GM21367 (cell line): ENCODE measurements around the gene SLC11A1.

ENCODE experiments used
- ATAC-seq: cut with Tn5 transposase; IDR thresholded peaks from one replicate; pipeline ENCODE4 v1.9.1; 2021; ENCODE audit not compliant: unreplicated experiment

SLC11A1 gene

DNA sequence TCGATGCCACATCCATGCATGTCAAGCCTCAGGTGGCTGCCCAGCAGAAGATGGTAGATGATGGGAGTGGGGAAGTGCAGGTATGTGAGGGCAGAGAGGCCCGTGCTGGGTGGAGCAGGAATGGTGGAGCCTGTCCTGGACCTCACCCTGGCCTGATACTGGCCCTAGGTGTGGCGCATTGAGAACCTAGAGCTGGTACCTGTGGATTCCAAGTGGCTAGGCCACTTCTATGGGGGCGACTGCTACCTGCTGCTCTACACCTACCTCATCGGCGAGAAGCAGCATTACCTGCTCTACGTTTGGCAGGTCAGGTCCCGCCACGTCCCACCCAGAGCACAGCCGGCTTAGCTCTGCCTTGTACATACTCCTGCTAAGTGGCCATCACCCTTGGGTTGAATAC is 49.8 kb downstream of the SLC11A1 start:
- ATAC-seq, result no peak

DNA sequence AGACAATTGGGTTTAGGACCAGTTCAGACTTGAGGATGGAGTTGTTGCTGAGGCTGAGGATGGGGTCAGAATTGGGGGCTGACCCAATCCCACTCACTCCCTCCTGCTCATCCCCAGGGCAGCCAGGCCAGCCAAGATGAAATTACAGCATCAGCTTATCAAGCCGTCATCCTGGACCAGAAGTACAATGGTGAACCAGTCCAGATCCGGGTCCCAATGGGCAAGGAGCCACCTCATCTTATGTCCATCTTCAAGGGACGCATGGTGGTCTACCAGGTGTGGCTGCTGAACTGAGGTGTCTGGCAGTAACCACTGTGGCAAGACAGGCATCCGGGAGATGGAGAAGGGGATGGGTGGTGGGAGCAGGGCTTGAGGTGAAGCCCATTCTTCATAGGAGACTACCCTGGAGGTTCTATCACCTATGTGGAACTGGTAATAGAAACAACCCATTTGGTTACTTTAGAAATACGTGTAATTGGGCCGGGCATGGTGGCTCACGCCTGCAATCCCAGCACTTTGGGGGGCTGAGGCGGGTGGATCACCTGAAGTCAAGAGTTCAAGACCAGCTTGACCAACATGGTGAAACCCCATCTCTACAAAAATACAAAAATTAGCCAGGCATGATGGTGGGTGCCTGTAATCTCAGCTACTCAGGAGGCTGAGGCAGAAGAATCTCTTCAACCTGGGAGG is 50.7 kb downstream of the SLC11A1 start:
- ATAC-seq, result no peak

DNA sequence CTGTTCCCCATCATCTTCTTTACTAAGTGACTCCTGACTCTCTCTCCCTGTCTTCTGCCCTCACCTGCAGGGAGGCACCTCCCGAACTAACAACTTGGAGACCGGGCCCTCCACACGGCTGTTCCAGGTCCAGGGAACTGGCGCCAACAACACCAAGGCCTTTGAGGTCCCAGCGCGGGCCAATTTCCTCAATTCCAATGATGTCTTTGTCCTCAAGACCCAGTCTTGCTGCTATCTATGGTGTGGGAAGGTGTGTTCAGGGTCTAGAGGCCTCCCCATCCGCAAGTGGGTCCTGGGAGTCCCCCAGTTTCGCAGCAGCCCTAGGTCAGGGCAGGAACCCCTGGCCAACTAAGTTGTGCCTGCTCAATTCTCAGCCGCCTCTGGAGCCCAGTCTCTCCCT is 52.4 kb downstream of the SLC11A1 start:
- ATAC-seq, result no peak

DNA sequence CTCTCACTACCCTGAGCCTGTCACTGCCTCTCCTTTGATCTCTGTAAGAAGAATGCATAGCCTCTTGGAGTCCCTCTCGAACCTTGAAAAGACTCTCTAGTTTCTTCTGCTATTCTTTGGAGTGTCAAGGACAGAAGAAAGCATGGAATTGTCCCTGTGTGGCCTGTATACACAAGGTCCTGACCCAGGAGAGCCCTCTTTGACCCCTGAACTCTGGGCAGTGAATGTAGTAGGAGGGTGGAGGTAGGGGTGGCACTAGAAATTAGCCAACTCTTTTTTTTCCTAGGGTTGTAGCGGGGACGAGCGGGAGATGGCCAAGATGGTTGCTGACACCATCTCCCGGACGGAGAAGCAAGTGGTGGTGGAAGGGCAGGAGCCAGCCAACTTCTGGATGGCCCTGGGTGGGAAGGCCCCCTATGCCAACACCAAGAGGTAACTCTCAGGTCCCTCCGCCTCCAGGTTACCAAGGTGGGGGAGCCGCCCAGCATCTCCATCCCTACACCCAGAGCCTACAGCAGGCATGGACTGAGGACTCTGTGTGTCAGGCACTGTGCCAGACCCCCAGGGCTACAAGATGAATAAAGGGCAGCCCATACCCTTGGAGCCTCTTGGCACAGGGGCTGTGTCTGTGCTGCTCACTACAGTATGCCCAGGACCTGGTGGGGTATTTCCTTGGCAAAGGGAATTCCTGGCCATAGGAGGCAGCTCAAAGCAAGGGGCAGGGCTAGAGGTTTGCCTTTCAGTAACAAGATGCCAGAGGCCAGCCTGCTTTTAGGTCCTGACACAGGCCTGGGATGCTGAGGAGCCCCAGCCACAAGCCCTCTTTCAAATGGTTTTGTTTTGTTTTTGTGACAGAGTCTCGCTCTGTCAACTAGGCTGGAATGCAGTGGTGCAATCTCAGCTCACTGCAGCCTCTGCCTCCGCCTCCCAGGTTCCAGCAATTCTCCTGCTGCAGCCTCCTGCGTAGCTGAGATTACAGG is 53.2 kb downstream of the SLC11A1 start:
- ATAC-seq, result no peak

DNA sequence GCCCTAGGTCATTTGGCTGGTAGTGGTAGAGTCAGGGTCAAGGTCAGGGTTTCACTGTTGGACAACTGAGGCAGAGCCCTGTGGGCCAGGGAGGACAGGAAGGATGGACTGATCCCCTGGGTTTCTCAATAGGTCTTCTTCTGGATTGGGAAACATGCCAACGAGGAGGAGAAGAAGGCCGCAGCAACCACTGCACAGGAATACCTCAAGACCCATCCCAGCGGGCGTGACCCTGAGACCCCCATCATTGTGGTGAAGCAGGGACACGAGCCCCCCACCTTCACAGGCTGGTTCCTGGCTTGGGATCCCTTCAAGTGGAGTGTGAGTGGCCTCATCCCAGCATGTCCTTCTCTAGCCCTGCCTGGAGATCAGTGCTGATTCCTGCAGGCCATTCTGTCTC is 54.9 kb downstream of the SLC11A1 start:
- no peak for ATAC-seq

DNA sequence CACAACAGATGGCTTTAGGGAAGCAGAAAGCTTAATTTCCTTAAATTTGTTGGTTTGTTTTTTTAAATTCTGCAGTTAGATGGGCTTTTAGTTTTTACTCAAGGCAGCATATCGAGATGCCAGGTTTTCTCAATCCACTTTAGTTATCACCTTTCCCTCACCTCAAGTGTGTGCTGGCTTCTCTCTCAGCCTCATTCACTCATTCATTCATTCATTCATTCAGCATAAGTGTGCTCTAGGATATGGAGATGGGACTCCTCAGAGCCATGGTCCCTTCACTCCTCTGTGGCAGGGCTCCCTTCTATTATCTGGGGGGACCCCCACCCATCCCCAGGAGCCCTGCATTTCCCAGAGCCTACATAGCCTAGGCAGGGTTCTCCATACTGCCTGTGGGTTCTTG is 55.9 kb downstream of the SLC11A1 start:
- no peak for ATAC-seq

DNA sequence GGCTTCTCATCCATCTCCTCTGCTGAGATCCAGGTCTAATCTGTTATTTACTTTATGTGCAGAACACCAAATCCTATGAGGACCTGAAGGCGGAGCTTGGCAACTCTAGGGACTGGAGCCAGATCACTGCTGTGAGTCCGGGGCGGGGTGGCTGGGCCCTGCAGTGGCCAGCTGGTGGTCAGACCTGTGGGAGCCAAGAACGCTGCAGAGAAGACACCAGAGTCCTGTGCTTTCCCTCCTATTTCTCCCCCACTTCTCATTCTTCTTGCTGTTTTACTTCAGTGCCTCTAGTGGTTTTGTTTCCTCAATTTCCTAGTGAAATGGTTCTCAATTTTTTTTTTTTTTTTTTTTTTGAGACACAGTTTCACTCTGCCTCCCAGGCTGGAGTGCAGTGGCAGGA is 56.5 kb downstream of the SLC11A1 start:
- ATAC-seq, result no peak

DNA sequence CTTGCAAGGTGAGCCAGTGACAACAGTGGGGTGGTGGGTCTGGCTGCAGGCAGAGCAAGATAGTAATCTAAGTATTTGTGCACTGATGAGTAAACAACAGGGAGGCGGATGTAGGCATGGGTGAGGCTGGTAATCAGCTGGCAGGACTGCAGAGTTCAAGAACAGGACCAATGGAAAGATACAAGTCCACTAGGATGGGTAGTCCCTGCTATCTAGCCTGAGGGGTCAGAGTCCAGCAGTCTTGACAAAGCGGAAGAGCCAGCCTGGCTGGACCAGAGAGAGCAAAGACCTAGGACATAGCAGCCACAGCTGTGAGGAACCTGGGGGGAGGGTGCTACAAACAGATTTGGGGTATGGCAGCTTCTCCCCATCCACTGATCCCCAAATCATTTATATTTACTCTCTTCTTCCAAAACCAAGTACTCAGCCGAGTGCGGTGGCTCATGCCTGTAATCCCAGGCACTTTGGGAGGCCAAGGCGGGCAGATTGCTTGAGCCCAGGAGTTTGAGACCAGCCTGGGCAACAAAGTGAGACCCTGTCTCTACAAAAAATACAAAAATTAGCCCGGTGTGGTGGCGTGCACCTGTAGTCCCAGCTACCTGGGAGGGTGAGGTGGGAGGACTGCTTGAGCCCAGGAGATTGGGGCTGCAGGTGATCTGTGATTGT is 62.8 kb downstream of the SLC11A1 start:
- no peak for ATAC-seq

DNA sequence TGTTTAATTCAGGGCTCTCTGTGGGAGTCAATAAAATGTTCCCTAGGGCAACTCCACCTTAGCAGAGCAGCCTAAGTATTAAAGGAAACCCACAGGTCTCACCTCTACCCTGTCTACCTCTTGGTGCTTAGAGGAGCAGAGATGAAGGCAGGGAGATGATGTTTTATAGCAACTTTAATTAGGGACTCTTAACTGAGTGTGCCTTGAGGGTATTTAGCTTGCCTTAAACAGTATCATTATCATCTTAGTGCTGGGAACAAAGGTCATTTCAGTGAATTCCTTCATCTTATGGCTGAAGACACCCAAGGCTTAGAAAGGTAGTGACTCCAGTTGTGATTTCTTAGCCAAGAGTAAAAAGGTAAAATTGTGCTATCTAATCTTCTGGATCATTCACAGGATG is 63.5 kb downstream of the SLC11A1 start:
- no peak for ATAC-seq
